ENCODE measurements around the gene HINT3.

GRCh38 chr6:126026001-126026400, 69.4 kb downstream of the HINT3 start:
- TF ChIP-seq CTCF (conservative IDR thresholded peaks at IDR 0.05 in 1 of 2, IDR thresholded peaks at IDR 0.05 in 1 of 2; ENCODE audit: extremely low read depth in 1 of 2, insufficient read depth in 1 of 2, low read depth in 1 of 2, low read length in 2 of 2) (no peak), EZH2 (IDR thresholded peaks at IDR 0.05; ENCODE audit: borderline replicate concordance, low read length) (no peak)

Measured in mammary epithelial cell (primary cell).